Measurements from ENCODE around the gene PIK3CA. TPM values are rescaled to one million over a fixed set of nuclear protein-coding genes. Genes with fewer than 3 reads are reported as not detected.

Gene PIK3CA
- total RNA-seq, 1 donor from 2014 or later: 17.6 TPM

DNA sequence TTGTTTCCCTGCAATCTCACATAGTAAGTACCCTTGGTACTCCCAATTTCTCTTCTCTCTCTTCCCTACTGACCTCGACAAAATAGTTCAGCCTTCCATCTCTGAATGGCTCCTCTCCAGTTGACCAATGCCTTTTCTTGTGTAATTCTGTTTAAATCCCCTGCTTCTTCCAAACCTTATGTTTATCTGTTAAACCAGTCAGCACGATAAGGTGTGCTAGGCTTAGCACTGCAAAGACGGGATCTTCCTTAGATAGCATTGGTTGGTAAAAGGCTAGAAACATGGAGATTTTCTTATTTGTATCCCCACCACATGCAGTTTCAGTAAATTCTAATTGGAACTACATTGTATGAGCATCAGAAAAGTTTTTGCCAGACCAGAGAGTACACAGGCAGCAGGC lies 128.6 kb downstream of the PIK3CA start:
- Mint-ChIP-seq H3K9me3 (no peaks in the 10 kb centered on the region), H3K27ac (no peak overlapping the region), H3K36me3 (no peaks in the 10 kb centered on the region), H3K27me3 (no peaks in the 10 kb centered on the region), H3K4me1 (ENCODE audit: unreplicated experiment) (peaks cover 4% of the 10 kb centered on the region), H3K4me3 (no peak overlapping the region)
- TF ChIP-seq, protein P1, sequence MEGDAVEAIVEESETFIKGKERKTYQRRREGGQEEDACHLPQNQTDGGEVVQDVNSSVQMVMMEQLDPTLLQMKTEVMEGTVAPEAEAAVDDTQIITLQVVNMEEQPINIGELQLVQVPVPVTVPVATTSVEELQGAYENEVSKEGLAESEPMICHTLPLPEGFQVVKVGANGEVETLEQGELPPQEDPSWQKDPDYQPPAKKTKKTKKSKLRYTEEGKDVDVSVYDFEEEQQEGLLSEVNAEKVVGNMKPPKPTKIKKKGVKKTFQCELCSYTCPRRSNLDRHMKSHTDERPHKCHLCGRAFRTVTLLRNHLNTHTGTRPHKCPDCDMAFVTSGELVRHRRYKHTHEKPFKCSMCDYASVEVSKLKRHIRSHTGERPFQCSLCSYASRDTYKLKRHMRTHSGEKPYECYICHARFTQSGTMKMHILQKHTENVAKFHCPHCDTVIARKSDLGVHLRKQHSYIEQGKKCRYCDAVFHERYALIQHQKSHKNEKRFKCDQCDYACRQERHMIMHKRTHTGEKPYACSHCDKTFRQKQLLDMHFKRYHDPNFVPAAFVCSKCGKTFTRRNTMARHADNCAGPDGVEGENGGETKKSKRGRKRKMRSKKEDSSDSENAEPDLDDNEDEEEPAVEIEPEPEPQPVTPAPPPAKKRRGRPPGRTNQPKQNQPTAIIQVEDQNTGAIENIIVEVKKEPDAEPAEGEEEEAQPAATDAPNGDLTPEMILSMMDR (conservative IDR thresholded peaks at IDR 0.05): no peak
- no peak for DNase-seq (ENCODE audit: extremely low spot score, unreplicated experiment)

DNA sequence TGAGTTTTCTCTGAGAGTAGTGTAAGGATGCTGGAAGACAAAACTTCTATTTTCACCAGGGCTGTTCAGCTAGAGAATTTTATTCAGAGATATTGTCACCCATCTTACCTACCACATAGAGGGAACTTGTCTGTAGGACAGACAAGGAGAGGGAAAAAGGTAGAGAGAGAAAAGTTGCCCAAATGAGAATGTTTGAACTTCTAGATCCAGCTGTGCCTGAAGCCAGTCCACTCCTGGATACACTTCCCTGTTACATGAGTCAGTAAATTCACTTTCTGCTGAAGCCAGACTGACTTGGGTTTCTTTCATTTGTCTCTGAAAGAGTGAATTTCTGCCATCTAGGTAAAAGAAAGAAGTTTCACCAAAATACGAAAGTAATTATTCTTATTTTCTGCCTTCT lies 130.0 kb downstream of the PIK3CA start:
- H3K27me3 Mint-ChIP-seq: peaks cover 5% of the 10 kb centered on the region
- TF ChIP-seq, protein P1 (conservative IDR thresholded peaks at IDR 0.05): no peak
- DNase-seq (ENCODE audit: extremely low spot score, unreplicated experiment): no peak
- H3K4me1 Mint-ChIP-seq (ENCODE audit: unreplicated experiment): peaks cover 4% of the 10 kb centered on the region
- no peaks in the 10 kb centered on the region for H3K9me3 Mint-ChIP-seq
- no peak overlapping the region for H3K4me3 Mint-ChIP-seq
- H3K36me3 Mint-ChIP-seq: no peaks in the 10 kb centered on the region
- H3K27ac Mint-ChIP-seq: no peak overlapping the region

DNA sequence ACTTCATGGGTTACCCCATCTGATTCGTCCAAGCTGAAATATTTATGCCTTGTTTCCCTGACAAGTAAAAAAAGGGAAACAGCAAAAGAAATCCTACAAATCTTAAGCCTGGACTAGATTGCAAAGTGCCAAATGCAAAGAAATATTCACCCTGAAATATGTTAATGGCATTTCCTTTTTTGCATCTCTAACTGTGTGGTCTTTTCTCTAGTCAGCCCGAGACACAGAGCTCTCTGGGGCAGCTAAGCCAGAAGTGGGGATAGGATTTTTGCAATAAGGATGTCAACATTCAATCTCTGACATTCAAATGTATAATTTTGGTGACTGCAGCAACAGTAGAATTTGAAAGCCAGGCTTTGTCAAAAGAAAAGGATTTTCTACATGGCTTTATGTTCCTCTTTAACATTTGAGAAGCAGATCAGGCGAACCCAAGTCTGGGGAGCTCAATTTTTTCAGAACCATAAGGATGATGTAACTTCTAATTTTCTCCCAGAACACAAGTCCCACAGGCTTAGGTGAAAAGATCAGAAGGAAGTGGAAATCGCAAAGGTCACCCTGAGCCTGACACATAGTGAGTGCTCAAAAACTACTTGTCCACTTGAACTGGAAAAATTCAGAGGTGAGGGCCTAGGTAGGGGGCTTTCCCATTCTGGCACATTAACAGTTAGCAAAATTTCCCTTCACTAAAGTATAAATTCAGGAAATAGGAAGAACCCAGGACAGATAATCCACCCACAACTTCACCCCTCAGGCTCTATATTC lies 131.0 kb downstream of the PIK3CA start:
- no peak for DNase-seq (ENCODE audit: extremely low spot score, unreplicated experiment)
- peaks cover 4% of the 10 kb centered on the region for H3K4me1 Mint-ChIP-seq (ENCODE audit: unreplicated experiment)
- H3K36me3 Mint-ChIP-seq: no peaks in the 10 kb centered on the region
- H3K9me3 Mint-ChIP-seq: no peaks in the 10 kb centered on the region
- H3K27me3 Mint-ChIP-seq: peaks cover 6% of the 10 kb centered on the region
- TF ChIP-seq, protein P1 (conservative IDR thresholded peaks at IDR 0.05): no peak
- no peak overlapping the region for H3K27ac Mint-ChIP-seq
- no peak overlapping the region for H3K4me3 Mint-ChIP-seq

DNA sequence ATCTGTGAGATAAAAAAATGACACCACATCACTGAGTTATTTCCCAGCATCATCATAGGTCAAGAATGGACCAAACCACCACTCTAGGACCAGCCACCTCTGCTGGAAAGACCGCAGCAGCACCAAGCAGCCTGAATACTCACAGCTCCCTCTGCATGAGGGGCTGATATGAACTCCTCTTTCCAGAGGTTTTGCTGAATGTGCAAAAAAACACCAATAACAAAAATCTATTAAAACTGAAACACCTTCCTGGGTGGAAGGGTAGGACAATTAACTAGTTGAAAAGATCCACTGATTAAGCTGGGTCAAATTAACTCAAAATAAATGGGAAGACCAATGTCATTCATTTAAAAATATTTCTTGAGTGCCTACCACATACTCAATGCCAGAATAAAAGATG lies 131.7 kb downstream of the PIK3CA start:
- no peaks in the 10 kb centered on the region for H3K36me3 Mint-ChIP-seq
- H3K27ac Mint-ChIP-seq: no peak overlapping the region
- DNase-seq (ENCODE audit: extremely low spot score, unreplicated experiment): no peak
- TF ChIP-seq, protein P1 (conservative IDR thresholded peaks at IDR 0.05): no peak
- no peak overlapping the region for H3K4me3 Mint-ChIP-seq
- H3K9me3 Mint-ChIP-seq: no peaks in the 10 kb centered on the region
- peaks cover 6% of the 10 kb centered on the region for H3K27me3 Mint-ChIP-seq
- peaks cover 4% of the 10 kb centered on the region for H3K4me1 Mint-ChIP-seq (ENCODE audit: unreplicated experiment)

DNA sequence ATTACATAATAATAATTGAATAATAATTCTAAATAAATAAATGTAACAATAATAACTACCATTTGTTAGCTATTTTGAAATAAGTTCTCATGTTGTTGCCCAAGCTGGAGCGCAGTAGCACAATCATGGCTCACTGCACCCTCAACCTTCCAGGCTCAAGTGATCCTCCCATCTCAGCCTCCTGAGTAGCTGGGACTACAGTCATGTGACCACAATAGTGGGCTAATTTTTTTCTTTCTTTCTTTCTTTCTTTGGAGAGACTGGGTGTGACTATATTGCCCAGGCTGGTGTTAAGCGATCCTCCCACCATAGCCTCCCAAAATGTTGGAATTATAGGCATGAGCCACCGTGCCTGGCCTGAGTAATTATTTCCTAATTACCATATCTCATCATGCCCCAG lies 133.7 kb downstream of the PIK3CA start:
- H3K36me3 Mint-ChIP-seq: no peaks in the 10 kb centered on the region
- DNase-seq (ENCODE audit: extremely low spot score, unreplicated experiment): no peak
- peaks cover 6% of the 10 kb centered on the region for H3K27me3 Mint-ChIP-seq
- TF ChIP-seq, protein P1 (conservative IDR thresholded peaks at IDR 0.05): no peak
- peaks cover 4% of the 10 kb centered on the region for H3K4me1 Mint-ChIP-seq (ENCODE audit: unreplicated experiment)
- H3K4me3 Mint-ChIP-seq: no peak overlapping the region
- no peaks in the 10 kb centered on the region for H3K9me3 Mint-ChIP-seq
- H3K27ac Mint-ChIP-seq: no peak overlapping the region

Measured in type B pancreatic cell (in vitro differentiated cells).